Pons (tissue), 1 donor: ENCODE measurements around the gene STAT3.
"Not testable (repeated sequence)": the region's sequence is repeated elsewhere in the genome, so short reads cannot be mapped to it uniquely, and the experiment has no call there.

Experiments
- DNase-seq: peaks from one replicate; pipeline ENCODE4 v3.0.0-alpha.2; 2016; ENCODE audit warnings: low spot score

Gene STAT3

GRCh38 chr17:42276609-42277341, 111.5 kb downstream of the STAT3 start:
- no peak for DNase-seq

- DNase-seq: no peak
Observed at GRCh38 chr17:42276359-42276608, 112.0 kb downstream of the STAT3 start, which contains the start of gene STAT5B. TSS of gene STAT5B (minus strand) at chr17:42276391. CDS start at chr17:42232127, 44,264 bp downstream.

GRCh38 chr17:42275527-42276358, 112.5 kb downstream of the STAT3 start:
- no peak for DNase-seq

GRCh38 chr17:42274812-42275526, 113.3 kb downstream of the STAT3 start:
- DNase-seq: no peak

GRCh38 chr17:42274253-42274542, 114.0 kb downstream of the STAT3 start:
- no peak for DNase-seq

- DNase-seq: no peak
Observed at GRCh38 chr17:42273474-42274252, 114.6 kb downstream of the STAT3 start.

- no peak for DNase-seq
Observed at GRCh38 chr17:42272162-42272907, 115.9 kb downstream of the STAT3 start.

- DNase-seq: no peak
Observed at GRCh38 chr17:42271779-42272035, 116.5 kb downstream of the STAT3 start.

GRCh38 chr17:42271006-42271778, 117.0 kb downstream of the STAT3 start:
- no peak for DNase-seq

GRCh38 chr17:42270596-42270995, 117.6 kb downstream of the STAT3 start:
- no peak for DNase-seq

- DNase-seq: no peak
Observed at GRCh38 chr17:42270170-42270535, 118.1 kb downstream of the STAT3 start.

GRCh38 chr17:42268236-42268635, 120.0 kb downstream of the STAT3 start:
- no peak for DNase-seq

- no peak for DNase-seq
Observed at GRCh38 chr17:42266918-42267766, 121.1 kb downstream of the STAT3 start.

- no peak for DNase-seq
Observed at GRCh38 chr17:42266462-42266861, 121.8 kb downstream of the STAT3 start.

- not testable (repeated sequence) for DNase-seq
Observed at GRCh38 chr17:42264366-42264765, 123.9 kb downstream of the STAT3 start.
